SHP77 (cell line): ENCODE data around the gene TMEM238L.
"Not testable (repeated sequence)": the region's sequence is repeated elsewhere in the genome, so short reads cannot be mapped to it uniquely, and the experiment has no call there.

Experiments
- DNase-seq, 2 experiments: peaks; one replicate each; lab custom pipeline; 2025; lab: John Stamatoyannopoulos, UW

TMEM238L gene, protein sequence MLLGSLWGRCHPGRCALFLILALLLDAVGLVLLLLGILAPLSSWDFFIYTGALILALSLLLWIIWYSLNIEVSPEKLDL

DNA sequence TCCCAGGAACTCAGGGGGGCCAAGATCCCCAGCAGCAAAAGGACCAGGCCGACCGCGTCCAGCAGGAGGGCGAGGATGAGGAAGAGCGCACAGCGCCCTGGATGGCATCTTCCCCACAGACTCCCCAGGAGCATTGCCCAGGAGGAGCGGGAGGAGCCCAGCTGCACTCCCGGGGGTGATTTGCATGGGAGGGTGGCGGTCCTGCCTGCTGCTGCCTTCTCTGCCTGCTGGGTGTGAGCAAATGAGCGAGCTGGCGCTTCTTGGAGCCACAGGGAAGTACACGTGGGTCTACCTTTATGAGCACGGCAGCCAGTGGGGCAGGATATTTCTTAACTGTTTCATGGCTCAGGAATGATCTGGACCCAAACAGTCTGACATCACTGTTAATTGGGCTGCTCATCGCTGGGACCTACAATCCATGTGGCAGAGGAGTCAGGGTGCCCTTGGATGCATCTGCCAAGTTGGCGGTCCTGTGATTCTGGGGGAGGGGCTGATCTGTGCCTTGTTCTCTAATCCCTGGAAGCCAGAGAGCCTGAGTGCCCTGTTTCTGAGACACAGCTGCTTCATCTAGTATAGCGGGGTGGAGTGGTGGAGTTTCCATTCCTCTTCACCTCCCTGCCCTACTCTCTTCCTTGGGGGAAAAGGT is at the start of gene TMEM238L:
TMEM238L (minus strand) TSS at position 270 of the 646 bp plus-strand sequence; CDS start at position 134, 136 bp downstream.
- DNase-seq: no peak

DNA sequence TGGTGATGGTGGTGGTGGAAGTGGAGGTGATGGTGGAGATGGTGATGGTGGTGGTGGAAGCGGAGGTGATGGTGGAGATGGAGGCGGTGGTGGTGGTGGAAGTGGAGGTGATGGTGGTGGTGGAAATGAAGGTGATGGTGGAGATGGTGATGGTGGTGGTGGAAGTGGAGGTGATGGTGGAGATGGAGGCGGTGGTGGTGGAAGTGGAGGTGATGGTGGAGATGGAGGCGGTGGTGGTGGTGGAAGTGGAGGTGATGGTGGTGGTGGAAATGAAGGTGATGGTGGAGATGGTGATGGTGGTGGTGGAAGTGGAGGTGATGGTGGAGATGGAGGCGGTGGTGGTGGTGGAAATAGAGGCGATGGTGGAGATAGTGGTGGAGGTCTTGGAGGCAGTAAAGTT is 42.7 kb upstream of the TMEM238L start:
- not testable (repeated sequence) for DNase-seq

DNA sequence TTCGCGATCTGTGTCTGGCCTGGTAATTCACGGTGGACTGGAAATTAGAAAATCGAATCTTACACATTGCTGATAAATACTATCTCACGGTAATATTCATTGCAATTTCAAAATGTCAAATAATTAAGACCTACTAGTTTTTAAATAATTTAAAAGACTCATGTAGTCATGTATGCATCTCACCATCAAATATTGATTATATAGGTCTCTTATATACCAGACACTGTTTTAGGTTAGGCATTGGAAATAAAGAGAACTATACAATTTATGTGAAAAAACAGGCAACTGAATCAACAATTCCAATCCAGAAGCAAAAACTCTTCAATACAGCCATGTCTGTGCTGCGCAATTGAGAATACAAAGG is 41.5 kb upstream of the TMEM238L start:
- no peak for DNase-seq

DNA sequence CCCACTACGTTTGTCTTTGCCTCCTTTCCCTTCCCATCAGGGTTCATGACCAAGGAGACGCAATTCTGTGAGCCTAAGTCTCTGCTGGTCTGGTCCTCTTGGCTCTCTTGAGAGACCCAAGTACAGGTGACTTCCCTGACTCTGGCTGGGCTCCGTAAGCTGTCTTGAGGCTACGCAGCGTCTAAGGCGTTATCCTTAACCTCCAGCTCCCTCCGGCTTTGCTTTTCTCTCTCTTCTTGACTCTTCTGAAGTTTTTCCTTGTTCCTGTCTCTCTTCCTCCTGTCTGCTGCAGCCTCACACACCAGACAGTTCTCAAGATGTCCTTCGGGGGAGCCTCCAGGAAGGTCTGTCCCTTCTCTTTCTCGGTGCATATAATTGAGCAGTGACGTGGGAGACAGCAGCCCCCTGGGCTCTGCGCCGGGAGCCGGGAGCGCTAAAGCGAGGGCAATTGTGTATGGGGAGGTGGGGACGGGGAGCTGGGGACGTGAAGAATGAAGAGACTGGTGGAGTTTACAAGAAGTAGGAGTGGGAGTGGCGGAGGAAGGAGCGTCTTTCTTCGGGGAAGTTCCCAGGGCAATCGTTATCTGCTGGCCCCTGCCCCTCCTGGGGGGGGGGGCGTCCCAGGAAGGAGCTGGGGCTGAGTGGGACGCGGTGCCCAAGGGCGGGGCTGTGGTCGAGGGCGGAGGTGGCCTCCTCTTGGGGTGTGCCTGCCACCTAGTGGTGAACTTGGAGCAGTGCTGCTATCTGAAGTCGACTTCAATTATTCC is 40.9 kb upstream of the TMEM238L start:
- peak; percentile 53 to 65 for DNase-seq

DNA sequence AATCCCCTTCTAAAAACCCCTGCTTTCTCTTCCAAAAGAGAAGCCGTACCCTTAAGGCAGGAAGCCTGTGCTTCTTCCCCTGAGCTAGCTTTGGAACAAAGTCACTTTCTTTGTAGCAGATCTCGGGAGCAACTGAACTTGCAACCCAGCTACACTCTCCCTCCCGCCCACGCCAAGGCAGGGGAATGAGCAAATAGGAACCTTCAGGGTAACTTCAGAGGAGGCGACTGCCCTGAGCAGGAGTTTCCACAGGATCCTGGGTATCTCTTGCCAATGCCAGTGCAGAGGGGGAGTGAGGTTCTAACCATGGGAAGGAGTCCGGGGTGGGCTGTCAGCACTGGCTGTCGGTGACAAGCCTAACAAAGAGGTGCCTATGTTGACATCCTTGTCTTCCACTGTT is 39.9 kb upstream of the TMEM238L start:
- DNase-seq: no peak

DNA sequence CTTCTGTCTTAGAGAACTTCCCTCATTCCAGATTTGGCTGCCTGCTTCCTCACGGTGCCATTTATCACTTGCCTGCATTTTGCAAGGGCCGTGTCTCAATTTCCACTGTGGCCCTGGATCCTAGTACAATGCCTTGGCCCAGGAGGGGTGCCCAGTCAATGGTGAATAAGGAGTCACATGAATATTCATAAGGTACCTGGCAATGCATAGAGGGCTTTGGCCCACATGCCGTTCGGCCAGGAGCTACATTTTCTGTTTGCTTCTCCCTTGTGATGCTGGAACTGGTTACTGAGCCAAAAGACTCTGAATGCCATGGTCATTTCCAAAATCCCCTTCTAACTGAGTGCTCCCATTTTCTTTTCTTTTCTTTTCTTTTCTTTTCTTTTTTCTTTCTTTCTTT is 38.8 kb upstream of the TMEM238L start:
- DNase-seq: no peak

DNA sequence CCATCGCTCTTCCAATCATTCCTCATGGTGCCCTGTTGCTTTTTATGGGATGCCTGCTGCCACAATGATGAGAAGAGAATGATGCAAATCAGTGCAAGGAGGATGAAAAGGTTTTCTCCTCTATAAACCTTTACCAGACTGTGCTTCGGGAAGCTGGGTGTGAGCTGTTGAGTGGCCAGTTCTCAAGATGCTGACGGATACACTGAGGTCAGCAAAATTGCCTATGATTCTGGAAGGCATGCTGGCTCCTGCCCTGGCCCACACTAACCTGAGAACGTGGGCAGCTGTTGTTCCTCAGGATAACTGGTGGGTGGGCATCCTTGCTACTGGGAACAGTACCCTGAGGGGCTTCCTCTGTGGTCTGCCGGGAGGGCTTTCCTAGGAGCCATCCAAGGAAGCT is 34.8 kb upstream of the TMEM238L start:
- DNase-seq: no peak

DNA sequence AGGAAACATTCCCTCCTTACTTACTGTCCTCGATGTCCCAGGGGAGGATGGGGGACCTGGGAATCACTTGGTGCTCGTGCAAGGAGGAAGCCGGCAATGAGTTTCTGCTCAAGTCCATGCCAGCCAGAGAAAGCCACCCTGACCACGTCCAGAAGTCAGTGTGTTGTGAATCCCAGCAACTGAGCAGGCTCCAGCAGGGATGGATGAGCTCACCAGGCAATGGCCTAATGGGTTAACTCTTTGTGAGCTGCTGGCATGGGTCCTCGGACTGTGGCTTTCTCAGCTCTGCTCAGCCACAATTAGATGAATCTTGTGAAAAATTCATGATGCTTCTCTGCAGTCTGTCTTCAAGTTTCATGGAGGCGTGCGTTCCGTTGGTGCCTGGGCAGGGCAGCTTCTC is 34.0 kb upstream of the TMEM238L start, which contains the start of gene PIRT:
PIRT (minus strand) TSS at position 167 of the 400 bp plus-strand sequence. CDS start 12,442 bp downstream, outside the sequence.
- DNase-seq: peak in 1 of 2 experiments; percentile 13

DNA sequence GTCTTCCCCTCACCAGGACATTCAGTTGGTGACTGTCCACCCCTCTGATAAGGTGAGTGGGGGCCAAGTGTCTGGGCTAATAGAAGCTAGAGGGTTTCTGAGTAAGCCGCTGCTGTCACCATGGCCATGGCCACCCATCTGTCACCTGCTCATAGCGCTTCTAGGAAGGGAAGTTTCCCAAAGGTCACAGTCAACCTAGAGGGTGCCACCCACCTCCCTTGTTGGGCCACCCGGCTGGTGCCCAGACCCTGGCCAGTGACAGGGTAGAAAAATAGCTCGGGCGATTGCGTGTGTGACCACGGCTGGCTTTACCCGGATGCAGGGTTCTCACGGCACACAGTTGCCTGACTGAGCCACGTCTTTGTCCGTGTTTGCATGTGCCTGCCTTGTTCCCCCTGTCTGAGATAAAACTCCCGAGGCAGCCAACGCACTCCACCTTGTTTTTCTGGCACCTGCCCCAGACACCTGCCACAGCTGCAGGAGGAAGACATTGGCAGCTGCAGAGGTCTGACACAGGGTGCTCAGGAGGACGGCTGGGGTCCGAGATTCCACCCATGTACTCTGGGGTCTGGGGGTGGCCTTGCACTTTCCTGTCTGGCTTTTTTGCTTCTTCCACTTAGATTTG is 33.2 kb upstream of the TMEM238L start:
- DNase-seq: peak; percentile 24 to 66

DNA sequence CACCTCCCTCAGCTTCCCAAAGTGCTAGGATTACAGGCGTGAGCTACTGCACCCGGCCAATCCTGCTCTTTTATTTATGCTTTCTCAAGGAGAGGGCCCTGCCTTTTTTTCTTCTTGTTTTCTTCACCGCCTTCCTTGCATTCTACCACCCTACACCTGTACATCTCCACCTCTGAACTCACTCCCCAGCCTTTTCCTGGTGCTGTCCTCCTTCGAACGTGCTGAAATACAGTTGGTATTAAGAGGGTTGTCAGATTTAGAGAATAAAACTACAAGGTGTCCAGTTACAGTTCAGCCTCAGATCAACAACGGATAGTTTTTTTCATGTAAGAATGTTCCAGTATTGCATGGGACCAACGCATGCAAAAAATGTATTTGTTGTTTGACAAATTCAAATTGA is 32.2 kb upstream of the TMEM238L start:
- DNase-seq: no peak

DNA sequence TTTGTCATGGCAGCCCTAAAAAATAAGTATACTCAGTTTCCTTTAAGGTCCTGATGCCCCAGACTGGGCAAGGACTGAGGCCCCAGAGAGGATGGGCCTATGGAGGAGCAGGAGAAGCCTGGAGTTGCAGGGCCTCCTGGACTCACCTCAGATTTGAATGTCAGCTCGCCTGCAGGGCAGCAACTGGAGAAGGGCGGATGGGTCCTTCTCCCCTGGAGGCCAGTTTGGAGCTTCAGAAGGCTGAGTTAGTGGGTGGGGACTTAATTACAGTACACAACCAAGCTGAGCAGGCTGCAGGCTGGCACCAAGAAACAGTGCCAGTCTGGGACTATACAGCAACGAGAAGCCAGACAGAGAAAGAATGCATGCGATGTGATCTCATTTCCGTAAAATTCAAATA is 27.8 kb upstream of the TMEM238L start:
- no peak for DNase-seq

DNA sequence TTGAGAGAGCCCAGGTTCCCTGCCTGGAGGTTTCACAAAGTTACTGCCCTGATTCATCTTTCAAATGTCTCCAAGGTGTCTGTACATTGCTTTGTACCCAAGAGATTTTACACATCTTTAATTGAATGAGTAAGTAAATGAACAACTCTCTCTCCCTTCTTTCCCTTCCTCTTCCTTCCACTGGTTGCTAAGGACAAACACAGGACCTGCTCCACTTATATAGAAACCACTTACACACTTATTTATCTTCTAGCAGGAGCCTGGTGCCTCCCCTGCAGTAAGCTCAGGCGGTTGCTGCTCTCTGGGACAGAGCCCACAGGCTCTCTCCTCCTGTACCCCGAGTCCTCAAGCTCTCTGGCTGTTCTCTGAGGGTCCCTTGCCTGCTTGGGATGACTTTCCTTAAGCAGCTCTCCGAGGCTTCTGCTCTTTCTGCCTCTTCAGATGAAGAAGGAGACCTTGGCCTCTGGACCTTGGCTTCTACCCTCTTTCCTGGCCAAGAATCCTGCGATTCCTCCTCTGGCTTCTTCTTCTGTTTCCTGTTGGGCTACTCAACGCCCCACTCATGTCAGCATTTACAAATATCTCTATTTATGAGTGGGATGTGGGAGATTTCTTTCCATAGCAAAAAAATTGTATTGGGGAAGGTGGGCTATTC is 24.1 kb upstream of the TMEM238L start:
- no peak for DNase-seq

DNA sequence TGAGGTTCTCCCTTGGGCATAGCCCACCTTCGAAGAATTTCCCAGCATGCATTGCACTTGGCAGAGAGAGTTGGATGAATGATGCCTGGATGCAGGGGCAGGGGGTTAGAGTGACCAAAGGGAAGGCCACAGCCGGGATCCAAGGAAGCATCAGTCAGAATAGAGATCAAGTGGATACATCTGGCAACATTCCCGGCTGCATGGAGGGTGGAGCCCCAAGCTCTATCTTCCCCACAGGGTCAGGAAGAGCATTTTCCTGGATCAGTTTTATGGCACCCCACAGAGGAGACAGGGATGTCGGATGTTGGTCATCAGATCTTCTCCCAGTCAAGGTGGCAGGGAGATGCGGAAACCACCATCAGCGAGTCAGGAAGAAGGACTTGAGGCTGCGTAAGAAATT is 21.0 kb upstream of the TMEM238L start:
- DNase-seq: no peak

DNA sequence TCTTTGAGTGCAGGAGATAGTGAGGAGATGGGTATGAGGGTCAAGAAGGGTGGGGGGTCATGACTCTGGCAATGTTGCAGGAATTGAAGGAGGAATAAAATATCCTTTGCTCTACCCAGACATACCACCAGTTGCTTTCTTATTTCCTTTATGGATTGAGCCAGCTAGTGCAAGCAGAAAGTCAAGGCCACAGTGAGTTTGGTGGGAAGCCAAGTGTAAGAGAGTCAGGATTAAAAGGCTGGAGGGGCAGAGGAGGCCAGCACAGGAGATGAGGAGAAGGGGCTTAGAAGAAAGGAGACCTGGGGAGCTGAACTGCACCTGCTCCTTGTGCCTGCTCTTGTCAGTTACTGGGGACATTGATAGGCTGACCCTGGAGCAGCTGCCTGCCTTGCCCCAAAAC is 17.9 kb upstream of the TMEM238L start:
- no peak for DNase-seq

DNA sequence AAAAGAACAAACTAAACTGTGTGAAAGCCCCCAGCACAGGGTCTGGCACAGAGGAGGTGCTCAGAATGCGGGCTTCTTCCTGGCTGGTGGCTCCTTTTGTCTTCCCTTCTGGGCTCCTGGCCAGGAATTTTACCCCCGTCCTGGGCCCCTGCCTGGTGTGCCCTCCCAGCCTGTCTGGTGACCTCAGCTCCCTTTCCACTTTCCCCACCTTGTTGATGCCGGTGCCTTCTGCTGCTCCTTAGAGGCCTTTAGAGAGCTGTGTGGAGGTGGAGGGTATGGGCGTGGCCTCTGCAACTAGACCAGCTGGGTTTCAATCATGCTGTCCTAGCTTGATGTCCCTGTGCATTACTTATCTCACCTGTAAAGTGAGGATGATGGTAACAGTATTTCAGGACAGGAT is 17.2 kb upstream of the TMEM238L start:
- DNase-seq: no peak

DNA sequence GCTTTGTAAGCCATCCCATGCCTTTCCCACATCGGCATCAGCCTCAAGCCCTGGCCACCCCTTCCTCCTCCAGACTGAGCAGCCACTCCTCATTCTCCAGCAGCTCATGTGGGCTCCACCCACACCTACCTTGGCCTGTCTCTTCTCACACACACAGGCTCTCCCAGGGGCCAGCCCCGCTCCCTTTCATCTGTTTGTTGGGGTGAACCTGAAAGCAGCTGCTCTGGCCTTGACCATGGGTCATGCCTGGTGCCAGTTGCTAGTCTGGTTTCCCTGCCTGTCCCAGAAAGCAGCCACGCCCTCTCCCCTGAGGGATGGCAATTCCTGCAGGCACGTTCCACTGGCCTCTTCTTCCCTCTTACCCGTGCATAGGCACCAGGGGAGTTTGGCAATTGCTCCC is 11.4 kb upstream of the TMEM238L start:
- DNase-seq: no peak

DNA sequence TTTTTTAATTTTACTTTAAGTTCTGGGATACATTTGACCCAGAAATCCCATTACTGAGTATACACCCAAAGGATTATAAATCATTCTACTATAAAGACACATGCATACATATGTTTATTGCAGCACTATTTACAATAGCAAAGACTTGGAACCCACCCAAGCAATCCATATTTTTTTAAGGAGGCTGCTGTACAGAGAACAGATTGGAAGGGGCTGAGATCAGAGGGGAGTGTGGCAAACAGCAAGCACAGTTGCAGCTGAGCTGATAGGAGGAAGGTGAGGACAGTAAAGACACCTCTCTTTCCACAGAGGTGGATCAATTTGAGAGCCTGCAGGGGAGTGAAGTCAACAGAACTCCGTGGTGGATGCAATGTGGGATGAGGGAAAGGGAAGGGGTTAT is 10.2 kb upstream of the TMEM238L start:
- no peak for DNase-seq

DNA sequence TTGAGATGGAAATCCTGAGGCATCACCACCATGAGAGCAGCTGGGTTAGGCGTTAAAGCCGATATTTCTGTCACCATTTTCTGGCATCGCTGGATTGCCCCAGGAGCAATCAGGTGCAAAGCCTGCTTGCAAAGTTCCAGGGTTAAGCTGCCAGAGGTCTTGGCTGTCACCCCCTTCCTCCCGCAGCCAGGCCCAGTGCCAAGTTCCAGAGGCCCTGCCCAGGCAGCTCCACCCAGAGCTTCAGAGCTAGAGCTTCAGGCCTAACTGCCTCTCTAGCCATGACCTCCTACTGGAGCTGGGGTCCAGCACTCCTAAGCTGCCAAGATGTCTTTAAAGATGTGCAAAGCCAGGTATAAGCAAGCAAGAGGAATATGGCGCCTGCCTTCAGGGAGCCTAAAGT is 8.8 kb upstream of the TMEM238L start:
- DNase-seq: no peak

DNA sequence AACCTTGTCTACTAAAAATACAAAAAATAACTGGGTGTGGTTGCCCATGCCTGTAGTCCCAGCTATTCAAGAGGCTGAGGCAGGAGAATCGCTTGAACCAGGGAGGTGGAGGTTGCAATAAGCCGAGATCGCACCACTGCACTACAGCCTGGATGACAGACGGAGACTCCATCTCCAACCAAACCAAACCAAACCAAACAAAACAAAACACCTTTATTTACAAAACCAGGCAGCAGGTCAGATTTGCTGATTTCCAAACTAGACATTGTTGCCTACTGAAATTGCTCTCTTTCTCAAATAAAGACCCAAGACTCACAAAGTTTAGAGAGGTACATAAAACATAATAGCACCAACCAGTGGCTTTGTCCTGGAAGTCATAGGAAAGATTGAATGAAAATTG is 5.7 kb upstream of the TMEM238L start:
- no peak for DNase-seq

DNA sequence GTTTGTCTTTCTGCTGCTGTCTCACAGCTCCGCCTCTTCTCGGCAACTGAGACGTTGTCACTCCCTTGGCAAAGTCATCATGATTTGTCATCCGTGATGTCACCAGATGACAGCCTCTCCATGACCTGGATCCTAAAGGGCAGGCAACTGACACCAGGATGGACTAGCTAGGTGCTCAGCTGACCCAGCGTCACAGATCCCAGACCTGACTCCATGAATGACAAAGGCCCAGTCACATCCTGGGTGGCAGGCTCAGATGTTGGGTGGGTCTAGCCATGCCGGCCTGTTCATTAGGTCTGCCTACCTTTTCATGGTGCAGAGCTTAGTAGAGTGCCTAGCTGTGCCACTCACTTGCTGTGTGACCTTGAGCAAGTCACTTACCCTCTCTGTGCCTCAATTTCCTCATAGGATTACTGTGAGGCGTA is 3.8 kb upstream of the TMEM238L start:
- no peak for DNase-seq

DNA sequence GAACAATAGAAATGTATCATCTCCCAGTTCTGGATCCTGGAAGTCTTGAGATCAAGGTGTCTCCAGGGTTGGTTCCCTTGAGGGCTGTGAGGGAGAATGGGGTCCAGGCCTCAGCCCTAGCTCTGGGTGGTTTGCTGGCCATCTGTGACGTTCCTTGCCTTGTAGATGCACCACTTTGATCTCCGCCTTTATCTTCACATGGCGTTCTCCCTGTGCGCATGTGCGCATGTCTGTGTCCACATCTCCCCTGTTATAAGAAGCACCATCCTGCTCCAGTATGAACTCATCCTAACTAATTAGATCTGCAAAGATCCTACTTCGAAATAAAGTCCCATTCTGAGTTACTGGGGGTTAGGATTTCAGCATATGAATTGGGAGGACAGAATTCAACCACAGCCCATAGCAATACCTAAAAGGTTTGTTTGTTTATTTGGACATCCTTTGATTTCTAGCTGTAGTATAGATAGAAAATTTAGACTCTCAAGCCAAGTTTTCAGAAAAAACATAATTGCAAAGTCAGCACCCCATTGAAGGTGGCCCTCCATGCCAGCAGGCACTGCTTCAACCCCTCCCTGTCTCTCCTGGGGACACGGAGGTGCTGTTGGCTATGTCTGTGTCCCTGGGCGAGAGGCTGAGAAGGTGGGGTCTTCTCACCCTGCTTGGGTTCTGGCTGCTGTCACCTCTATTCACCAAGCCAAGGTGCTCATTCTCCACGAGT is 2.8 kb upstream of the TMEM238L start:
- no peak for DNase-seq

DNA sequence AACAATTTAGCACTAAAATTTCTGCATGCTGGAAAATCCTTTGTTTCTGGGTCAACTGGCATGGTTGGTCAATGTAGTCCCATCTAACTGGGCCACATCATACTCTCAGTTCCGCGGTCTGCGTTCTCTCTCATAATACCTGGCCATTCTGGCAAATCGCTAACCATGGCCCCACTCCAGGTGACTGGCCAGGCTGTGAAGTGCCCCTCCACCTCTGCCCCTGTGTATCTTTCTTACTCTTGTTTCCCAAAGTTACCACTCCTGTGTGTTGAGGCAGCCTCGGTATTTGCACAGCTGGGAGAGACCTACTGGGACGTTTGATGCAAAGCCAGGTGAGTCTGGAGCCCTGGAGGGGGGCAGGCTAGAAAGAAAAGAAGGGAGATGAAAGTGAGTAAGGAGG is 2.0 kb upstream of the TMEM238L start:
- DNase-seq: no peak
